GM12891 (cell line): Measurements from ENCODE around the gene ACTR3C.
"Not testable (repeated sequence)": the region's sequence is repeated elsewhere in the genome, so short reads cannot be mapped to it uniquely, and the experiment has no call there.

Experiments
- POLR2A ChIP-seq: IDR thresholded peaks from 2 replicates; pipeline ENCODE4 v1.6.1; 2011; ENCODE audit warnings: low read depth, low read length, control low read depth
- POLR2AphosphoS5 ChIP-seq: IDR thresholded peaks from 2 replicates; pipeline ENCODE4 v1.6.1; 2011; ENCODE audit warnings: low read depth, low read length, control low read depth
- TAF1 ChIP-seq: IDR thresholded peaks from 2 replicates; pipeline ENCODE4 v1.6.1; 2011; ENCODE audit warnings: low read depth, low read length, control low read depth

- TF ChIP-seq POLR2A, TAF1, POLR2AphosphoS5: not testable (repeated sequence)
Measured at GRCh38 chr7:150268287-150268686, 55.1 kb downstream of the ACTR3C start.
